Measurements from ENCODE around the gene ADCY5. TPM values are rescaled to one million over a fixed set of nuclear protein-coding genes. Genes with fewer than 3 reads are reported as not detected.

The ADCY5 gene
- total RNA-seq, 1 donor from 2014 or later, result not detected

GRCh38 chr3:123412811-123413604, 35.9 kb downstream of the ADCY5 start:
- Histone ChIP-seq H3K27me3 (ENCODE audit: control insufficient read depth, insufficient read depth, low read length) (no peaks in the 10 kb centered on the region), H3K36me3 (ENCODE audit: control insufficient read depth, insufficient read depth, low read length) (no peaks in the 10 kb centered on the region), H3K4me3 (ENCODE audit: low read depth, low read length) (no peak overlapping the region)
- no peak for TF ChIP-seq CTCF (IDR thresholded peaks at IDR 0.05; ENCODE audit: insufficient read depth, low read length, severe bottlenecking)
- FAIRE-seq (no peak), DNase-seq (ENCODE audit: low read depth) (no peak)

GRCh38 chr3:123412076-123412475, 36.8 kb downstream of the ADCY5 start:
- Histone ChIP-seq H3K4me3 (ENCODE audit: low read depth, low read length) (no peak overlapping the region), H3K36me3 (ENCODE audit: control insufficient read depth, insufficient read depth, low read length) (no peaks in the 10 kb centered on the region), H3K27me3 (ENCODE audit: control insufficient read depth, insufficient read depth, low read length) (no peaks in the 10 kb centered on the region)
- FAIRE-seq, result no peak
- DNase-seq (ENCODE audit: low read depth), result no peak
- no peak for TF ChIP-seq CTCF (IDR thresholded peaks at IDR 0.05; ENCODE audit: insufficient read depth, low read length, severe bottlenecking)

- H3K27me3 ChIP-seq (ENCODE audit: control insufficient read depth, insufficient read depth, low read length), result no peaks in the 10 kb centered on the region
- no peaks in the 10 kb centered on the region for H3K36me3 ChIP-seq (ENCODE audit: control insufficient read depth, insufficient read depth, low read length)
- FAIRE-seq (no peak), DNase-seq (ENCODE audit: low read depth) (no peak)
- no peak for TF ChIP-seq CTCF (IDR thresholded peaks at IDR 0.05; ENCODE audit: insufficient read depth, low read length, severe bottlenecking)
- H3K4me3 ChIP-seq (ENCODE audit: low read depth, low read length), result no peak overlapping the region
Measured at GRCh38 chr3:123411340-123412040, 37.4 kb downstream of the ADCY5 start.

- Histone ChIP-seq H3K27me3 (ENCODE audit: control insufficient read depth, insufficient read depth, low read length) (no peaks in the 10 kb centered on the region), H3K4me3 (ENCODE audit: low read depth, low read length) (no peak overlapping the region), H3K36me3 (ENCODE audit: control insufficient read depth, insufficient read depth, low read length) (no peaks in the 10 kb centered on the region)
- TF ChIP-seq CTCF (IDR thresholded peaks at IDR 0.05; ENCODE audit: insufficient read depth, low read length, severe bottlenecking), result no peak
- no peak for DNase-seq (ENCODE audit: low read depth)
- FAIRE-seq, result no peak
Measured at GRCh38 chr3:123410149-123410515, 38.8 kb downstream of the ADCY5 start.

GRCh38 chr3:123409443-123410148, 39.3 kb downstream of the ADCY5 start:
- DNase-seq (ENCODE audit: low read depth) (no peak), FAIRE-seq (peak; percentile 18)
- Histone ChIP-seq H3K36me3 (ENCODE audit: control insufficient read depth, insufficient read depth, low read length) (no peaks in the 10 kb centered on the region), H3K27me3 (ENCODE audit: control insufficient read depth, insufficient read depth, low read length) (no peaks in the 10 kb centered on the region), H3K4me3 (ENCODE audit: low read depth, low read length) (no peak overlapping the region)
- no peak for TF ChIP-seq CTCF (IDR thresholded peaks at IDR 0.05; ENCODE audit: insufficient read depth, low read length, severe bottlenecking)

Measured in bronchial epithelial cell (primary cell).